Heart right ventricle (tissue), 16 donors: ENCODE measurements around the gene KLHL30. TPM values are rescaled to one million over a fixed set of nuclear protein-coding genes. Genes with fewer than 3 reads are reported as not detected.
A peak's percentile ranks its signal among the peaks of the same experiment; 100 is the strongest.
"Not testable (repeated sequence)": the region's sequence is repeated elsewhere in the genome, so short reads cannot be mapped to it uniquely, and the experiment has no call there.

Source experiments
- ATAC-seq, 8 donors: fragments of 200-7000 bp; cut with Tn5 transposase; one replicate each; pipeline ENCODE4 v1.9.1; 2020; ENCODE audit warnings: mild to moderate bottlenecking in 8 of 8, moderate library complexity in 8 of 8, moderate number of reproducible peaks in 1 of 8
- DNase-seq, 2 donors: peaks; one replicate each; pipeline ENCODE4 v3.0.0-alpha.2; 2020
- H3K27ac ChIP-seq, 10 donors: fragments of 200-600 bp; sonication (generic) in 2 of 10; one replicate each; pipeline versions ENCODE4 v1.5.0 to v1.8.0; 2020 to 2022; ENCODE audit warnings: mild to moderate bottlenecking in 3 of 10
- H3K27me3 ChIP-seq, 7 donors: fragments of 200-600 bp; one replicate each; pipeline ENCODE4 v1.8.0; 2021 to 2022; ENCODE audit warnings: mild to moderate bottlenecking in 2 of 7
- H3K36me3 ChIP-seq, 9 donors: fragments of 200-600 bp; sonication (generic) in 1 of 9; one replicate each; pipeline versions ENCODE4 v1.5.0 to v1.8.0; 2020 to 2022; ENCODE audit warnings: mild to moderate bottlenecking in 2 of 9
- H3K4me1 ChIP-seq, 9 donors: fragments of 200-600 bp; sonication (generic) in 1 of 9; one replicate each; pipeline versions ENCODE4 v1.5.0 to v1.8.0; 2020 to 2022; ENCODE audit warnings: mild to moderate bottlenecking in 4 of 9
- H3K4me3 ChIP-seq, 10 donors: fragments of 200-600 bp; sonication (generic) in 2 of 10; one replicate each; pipeline versions ENCODE4 v1.5.0 to v1.8.0; 2020 to 2022; ENCODE audit warnings: mild to moderate bottlenecking in 7 of 10, moderate library complexity in 2 of 10
- H3K9me3 ChIP-seq, 11 donors: fragments of 200-600 bp in 10 of 11; sonication (generic) in 2 of 11; one replicate each; pipeline versions ENCODE4 v1.5.0 to v1.8.0; 2013 to 2022; ENCODE audit warnings: mild to moderate bottlenecking in 2 of 11, control low read depth in 1 of 11, moderate library complexity in 1 of 11
- CTCF ChIP-seq, 9 donors: fragments of 200-600 bp; sonication (generic) in 2 of 9; IDR thresholded peaks; one replicate each; pipeline versions ENCODE4 v1.5.0 to v1.8.0; 2021 to 2022; ENCODE audit warnings: antibody characterized with exemption in 9 of 9, mild to moderate bottlenecking in 5 of 9, moderate library complexity in 1 of 9
- WGBS, 2 donors: extraction: QIAGEN DNeasy Blood & Tissue Kit; methylation state at CpG; one replicate each; pipeline ENCODE4 v1.1.7; 2013; ENCODE audit warnings: inconsistent platforms in 1 of 2; 5-methylcytosine and 5-hydroxymethylcytosine counted together
- intact Hi-C, 10 donors: fragments of 100-400 bp; cut with DNase I; formaldehyde crosslinking; loops; one replicate each; pipeline versions ENCODE4 v1.11.1 to v1.14.2; 2022
- polyA plus RNA-seq, 2 donors: library from polyadenylated mRNA; stranded (reverse); fragments of 200-250 nt; gene quantifications; one replicate each; pipeline ENCODE4 v1.2.3, GENCODE V29; 2013
- total RNA-seq, 10 donors: library from RNA; stranded (reverse); fragmentation: NEBNext Ultra II Directional in 3 of 10; extraction: Animal tissue kit (Norgen Biotek cat#: 25700) in 3 of 10; gene quantifications; one replicate each; pipeline versions ENCODE4 v1.2.1 to v1.2.4, GENCODE V29; 2021 to 2023
- donor health status: Arrhythmogenic right ventricular cardiomyopathy.
- donor health status: ischemic (EF 13 %, LVEDD 7.1; RV severe dilation, severe dysfunction).
- donor health status: healthy with polysubstance abuse.
- donor health status: DM: no; HTN: yes; CAD: no.
- donor health status: DM: no; HTN: no; CAD: no.
- donor health status: ischemic (EF 25% LVEDD 6.9; RV normal size, moderate dysfunction).
- donor health status: ischemic (EF 25% LVEDD 5.7; RV mildly dilated, moderate dysfunction).
- donor health status: healthy.
- donor health status: DM: yes; HTN: yes; CAD: no.
- donor health status: Ischemic cardiomyopathy.
- donor health status: ischemic (EF 35%, LVEDD 5.7; RV mildly dilated, moderate dysfunction).
- donor health status: nonischemic (EF 11% LVEDD 7.7; RV severe dilation, severe dysfunction).
- donor health status: DM: yes; HTN: yes; CAD: no.
- donor health status: PGD.
- donor health status: ischemic (EF 29% LVEDD 5.4; RV normal size, mild dysfunction).
- donor health status: nonischemic (EF 23%, LVEDD 6.1; RV moderate dilation, normal function).

The KLHL30 gene
- total and polyA plus RNA-seq, 12 donors, result 3.0 to 30.1 (median 25.9) TPM

GRCh38 chr2:238169048-238169707 is 30.7 kb downstream of the KLHL30 start:
- ATAC-seq (peak in 1 of 8 donors; percentile 19), DNase-seq (no peak)
- no peak for TF ChIP-seq CTCF (IDR thresholded peaks at IDR 0.05)
- Histone ChIP-seq H3K9me3 (no peaks in the 10 kb centered on the region), H3K4me1 (peaks cover 0 to 23% (median 11%) of the 10 kb centered on the region in 9 donors), H3K27ac (peak overlapping the region in 3 of 10 donors; percentile 21 to 80 (median 40)), H3K27me3 (peaks cover 0 to 12% (median 5%) of the 10 kb centered on the region in 7 donors), H3K36me3 (peaks cover 0 to 78% (median 34%) of the 10 kb centered on the region in 9 donors), H3K4me3 (no peak overlapping the region)
- WGBS, 2 donors, result 62 to 74% methylated on average over 6 of the region's 6 CpGs
- intact Hi-C loops, result loop anchor here in 1 of 10 donors (10.0 kb wide), 1 partner anchor 96 kb away; no protein-coding TSS in a partner anchor

GRCh38 chr2:238169708-238170251 is 31.3 kb downstream of the KLHL30 start:
- 74 to 77% methylated on average over 5 of the region's 5 CpGs for WGBS, 2 donors
- DNase-seq, result no peak
- intact Hi-C loops, result loop anchor here in 1 of 10 donors (10.0 kb wide), 1 partner anchor 95 kb away; no protein-coding TSS in a partner anchor
- TF ChIP-seq CTCF (IDR thresholded peaks at IDR 0.05), result no peak
- peaks cover 0 to 84% (median 38%) of the 10 kb centered on the region in 9 donors for H3K36me3 ChIP-seq
- H3K27ac ChIP-seq, result peak overlapping the region in 3 of 10 donors; percentile 40 to 80 (median 42)
- ATAC-seq, result peak in 2 of 8 donors; percentile 20 to 76
- H3K4me1 ChIP-seq, result peaks cover 0 to 23% (median 11%) of the 10 kb centered on the region in 9 donors
- H3K9me3 ChIP-seq, result no peaks in the 10 kb centered on the region
- H3K4me3 ChIP-seq, result no peak overlapping the region
- peaks cover 0 to 6% (median 3%) of the 10 kb centered on the region in 7 donors for H3K27me3 ChIP-seq

- no peak for DNase-seq
- peaks cover 0 to 23% (median 11%) of the 10 kb centered on the region in 9 donors for H3K4me1 ChIP-seq
- no peaks in the 10 kb centered on the region for H3K9me3 ChIP-seq
- peaks cover 0 to 92% (median 38%) of the 10 kb centered on the region in 9 donors for H3K36me3 ChIP-seq
- WGBS, 2 donors, result 89 to 90% methylated on average over 21 of the region's 21 CpGs
- no peak for TF ChIP-seq CTCF (IDR thresholded peaks at IDR 0.05)
- no peak for ATAC-seq
- H3K27me3 ChIP-seq, result no peaks in the 10 kb centered on the region
- no peak overlapping the region for H3K4me3 ChIP-seq
- H3K27ac ChIP-seq, result peak overlapping the region in 2 of 10 donors; percentile 42 to 80
- intact Hi-C loops, result no loop called here
Observed at GRCh38 chr2:238170386-238171071, 32.1 kb downstream of the KLHL30 start.

- ATAC-seq, DNase-seq, H3K27me3 ChIP-seq, intact Hi-C loops, H3K4me3 ChIP-seq, H3K9me3 ChIP-seq: not testable (repeated sequence)
- WGBS, 2 donors, result 90 to 96% methylated on average over 5 of the region's 5 CpGs
- Histone ChIP-seq H3K36me3 (peaks cover 0 to 96% (median 40%) of the 10 kb centered on the region in 9 donors), H3K27ac (peak overlapping the region in 1 of 10 donors; percentile 80), H3K4me1 (peaks cover 0 to 23% (median 11%) of the 10 kb centered on the region in 9 donors)
Observed at GRCh38 chr2:238171072-238171431, 32.6 kb downstream of the KLHL30 start.
